Measurements from ENCODE around the gene RCC2. TPM values are rescaled to one million over a fixed set of nuclear protein-coding genes. Genes with fewer than 3 reads are reported as not detected.

The RCC2 gene
- 24.0 and 24.2 TPM in 2 replicates for total RNA-seq (2012; rRNA removed)
- 38.9 and 43.5 TPM in 2 replicates for polyA plus RNA-seq (2012; rRNA removed)
- polyA plus RNA-seq (2012; cell fraction: cytosol; rRNA removed) = 33.7 and 55.9 TPM in 2 replicates
- polyA plus RNA-seq (2012; cell fraction: nucleus; rRNA removed; ENCODE audit: low replicate concordance) = 83.0 and 140 TPM in 2 replicates
- Bru-seq, nascent RNA = percentile 85 among the genes with signal in this experiment
- BruChase-seq, experiment 1, labeled RNA remaining after a 6-hour chase = percentile 89 among the genes with signal in this experiment
- percentile 93 among the genes with signal in this experiment for BruChase-seq, experiment 2, labeled RNA remaining after a 2-hour chase
- long read RNA-seq, full-length matches to known transcripts = 2 of 22 reads
- long read RNA-seq, partial matches to known transcripts = 0 of 22 reads
- long read RNA-seq, other reads (novel, unspliced or antisense) = 20 of 22 reads

DNA sequence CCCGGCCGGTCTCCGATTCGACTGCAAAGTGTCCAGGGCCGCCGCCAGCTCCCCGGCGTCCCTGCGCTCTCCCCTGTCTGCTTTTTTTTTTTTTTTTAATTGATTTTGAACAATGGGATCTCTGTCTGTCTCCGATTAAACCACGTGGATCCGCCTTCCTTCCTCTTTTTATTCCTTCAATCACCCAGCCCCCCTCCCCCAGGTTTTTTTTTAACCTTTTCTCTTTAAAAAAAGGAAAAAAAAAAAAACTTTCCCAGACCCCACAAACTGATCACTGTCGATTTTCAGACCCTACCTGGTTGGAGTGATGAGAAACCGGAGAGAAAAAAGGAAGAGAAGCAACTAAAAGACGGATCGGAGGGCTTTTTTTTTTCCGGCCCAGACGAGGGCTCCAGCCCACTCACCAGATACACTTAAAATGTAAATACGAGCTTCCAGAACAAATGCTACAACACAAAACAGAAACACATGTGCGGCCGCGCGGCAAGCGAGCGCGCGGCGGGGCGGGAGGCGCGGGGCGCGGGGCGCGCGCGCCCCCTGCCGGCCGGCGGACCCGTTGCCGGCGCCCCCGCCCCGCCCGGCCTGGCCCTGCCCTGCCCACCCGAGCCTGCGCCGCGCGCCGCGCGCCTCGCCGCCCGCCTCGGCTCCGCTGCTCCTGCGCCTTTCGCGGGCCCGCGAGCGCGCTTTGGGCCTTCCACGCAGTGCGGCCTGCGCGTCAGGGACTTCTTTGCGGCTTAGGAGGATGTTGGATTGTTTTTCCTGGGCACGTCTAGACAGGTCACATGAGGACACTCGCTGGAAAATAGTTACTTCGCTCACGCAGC lies at the start of gene RCC2:
Gene RCC2 (minus strand): TSS at position 428 of the 824 bp plus-strand sequence. CDS start 1,163 bp downstream, outside the sequence.
- Histone ChIP-seq H3K27ac (ENCODE audit: insufficient read depth, low read length) (peak within 1 kb of the TSS; percentile 92), H4K91ac (ENCODE audit: insufficient read depth, low read depth, low read length) (peak within 1 kb of the TSS; percentile 74), H3K18ac (ENCODE audit: low read depth, low read length) (peak within 1 kb of the TSS; percentile 43), H2BK20ac (ENCODE audit: low read depth, low read length) (peak within 1 kb of the TSS; percentile 32; the same call in 1 of the 2 replicates), H3K4ac (ENCODE audit: low read depth, low read length) (peak within 1 kb of the TSS; percentile 89), H4K8ac (ENCODE audit: low read depth in 2 of 2, low read length in 2 of 2) (peak within 1 kb of the TSS; percentile 91 to 92), H3K14ac (replicated peaks; ENCODE audit: low read depth, low read length) (peak within 1 kb of the TSS; percentile 97), H3K56ac (ENCODE audit: extremely low read depth, insufficient read depth, low read length) (peak within 1 kb of the TSS; percentile 91), H2BK15ac (ENCODE audit: low read depth, low read length) (peak within 1 kb of the TSS; percentile 92; the same call in 2 of the 3 replicates), H3K9ac (ENCODE audit: low read depth, low read length) (peak within 1 kb of the TSS; percentile 90), H3K23ac (ENCODE audit: low read depth, low read length) (peak within 1 kb of the TSS; percentile 91), H4K5ac (ENCODE audit: low read depth, low read length) (peak within 1 kb of the TSS; percentile 76), H3K27me3 (ENCODE audit: control insufficient read depth, insufficient read depth, low read length) (no peaks in the 10 kb centered on the region), H3K4me3 (ENCODE audit: insufficient read depth, low read depth, low read length) (peak within 1 kb of the TSS; percentile 90), H3K9me3 (ENCODE audit: control insufficient read depth, insufficient read depth, low read length) (no peaks in the 10 kb centered on the region), H2AFZ (replicated peaks; ENCODE audit: low read length, poor library complexity) (peak within 1 kb of the TSS; percentile 93), H2BK5ac (ENCODE audit: low read depth, low read length, poor library complexity, severe bottlenecking) (peak within 1 kb of the TSS; percentile 90), H2AK9ac (replicated peaks; ENCODE audit: low read depth, low read length, poor library complexity) (peak within 1 kb of the TSS; percentile 71), H2BK120ac (ENCODE audit: low read depth, low read length) (peak within 1 kb of the TSS; percentile 81), H3K9me1 (ENCODE audit: insufficient read depth, low read length) (peaks cover 8% of the 10 kb centered on the region; the same call in 1 of the 2 replicates), H3K36me3 (ENCODE audit: control insufficient read depth, insufficient read depth, low read length) (peaks cover 9% of the 10 kb centered on the region), H3K4me2 (ENCODE audit: low read depth, low read length) (peak within 1 kb of the TSS; percentile 79), H4K20me1 (ENCODE audit: insufficient read depth, low read length) (peaks cover 23% of the 10 kb centered on the region), H2AK5ac (ENCODE audit: low read depth, low read length) (peak within 1 kb of the TSS; percentile 73; the same call in 1 of the 2 replicates), H3K4me1 (ENCODE audit: control insufficient read depth, insufficient read depth, low read length) (peaks cover 22% of the 10 kb centered on the region), H3K79me1 (ENCODE audit: low read depth in 1 of 2, low read length in 2 of 2) (peaks cover 8 to 32% of the 10 kb centered on the region in 2 experiments)
- intact Hi-C loops (cut with micrococcal nuclease) = loop anchor here (5.0 kb wide), 1 partner anchor 168 kb away; no protein-coding TSS in a partner anchor
- 2% methylated on average over 28 of the region's 75 CpGs; no CpG with 5 or more reads in 1 of the 2 experiments for WGBS, 2 experiments (ENCODE audit: extremely low coverage in 2 of 2, insufficient read length in 1 of 2)
- DNase-seq (peak; percentile 80), ATAC-seq (ENCODE audit: low read depth) (peak; percentile 77)
- BruUV-seq (replicated peaks) = no TSS peak
- CTCF ChIA-PET = interaction anchor here (0.6 to 0.7 kb wide), 3 partner anchors 15 to 1733 kb away, joined by 3 to 5 read pairs (median 4); no protein-coding TSS in a partner anchor
- dilution Hi-C loops (cut with HindIII; ENCODE audit: low sequenced_read_pairs, unreplicated experiment) = no loop called here
- POLR2A ChIA-PET (ENCODE audit: unreplicated experiment) = interaction anchor here (0.6 to 0.7 kb wide), 3 partner anchors 45 to 245 kb away, joined by 3 to 7 read pairs (median 3); no protein-coding TSS in a partner anchor
- in situ Hi-C loops (cut with MboI; ENCODE audit: low sequenced_read_pairs) = no loop called here
- TF ChIP-seq MAFK (IDR thresholded peaks at IDR 0.05; ENCODE audit: low read depth, low read length) = no peak
- no peak for TF ChIP-seq NFE2L2 (IDR thresholded peaks at IDR 0.05; ENCODE audit: low read depth, low read length)
- TF ChIP-seq RFX5 (IDR thresholded peaks at IDR 0.05; ENCODE audit: low read depth, low read length) = no peak
- TF ChIP-seq, protein P1, sequence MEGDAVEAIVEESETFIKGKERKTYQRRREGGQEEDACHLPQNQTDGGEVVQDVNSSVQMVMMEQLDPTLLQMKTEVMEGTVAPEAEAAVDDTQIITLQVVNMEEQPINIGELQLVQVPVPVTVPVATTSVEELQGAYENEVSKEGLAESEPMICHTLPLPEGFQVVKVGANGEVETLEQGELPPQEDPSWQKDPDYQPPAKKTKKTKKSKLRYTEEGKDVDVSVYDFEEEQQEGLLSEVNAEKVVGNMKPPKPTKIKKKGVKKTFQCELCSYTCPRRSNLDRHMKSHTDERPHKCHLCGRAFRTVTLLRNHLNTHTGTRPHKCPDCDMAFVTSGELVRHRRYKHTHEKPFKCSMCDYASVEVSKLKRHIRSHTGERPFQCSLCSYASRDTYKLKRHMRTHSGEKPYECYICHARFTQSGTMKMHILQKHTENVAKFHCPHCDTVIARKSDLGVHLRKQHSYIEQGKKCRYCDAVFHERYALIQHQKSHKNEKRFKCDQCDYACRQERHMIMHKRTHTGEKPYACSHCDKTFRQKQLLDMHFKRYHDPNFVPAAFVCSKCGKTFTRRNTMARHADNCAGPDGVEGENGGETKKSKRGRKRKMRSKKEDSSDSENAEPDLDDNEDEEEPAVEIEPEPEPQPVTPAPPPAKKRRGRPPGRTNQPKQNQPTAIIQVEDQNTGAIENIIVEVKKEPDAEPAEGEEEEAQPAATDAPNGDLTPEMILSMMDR (conservative IDR thresholded peaks at IDR 0.05; ENCODE audit: low read depth, low read length) = peak; percentile 35
- TF ChIP-seq CEBPB (IDR thresholded peaks at IDR 0.05; ENCODE audit: low read depth, low read length) = no peak
- TF ChIP-seq BHLHE40 (IDR thresholded peaks at IDR 0.05; ENCODE audit: low read depth, low read length) = no peak; the same call in 1 of the 2 replicates
- peak; percentile 55; the same call in 1 of the 2 replicates for TF ChIP-seq MAZ (IDR thresholded peaks at IDR 0.05; ENCODE audit: borderline replicate concordance, low read depth, low read length)
- no peak; the same call in 1 of the 2 replicates for TF ChIP-seq SMC3 (IDR thresholded peaks at IDR 0.05; ENCODE audit: low read depth, low read length)
- TF ChIP-seq, protein P2, sequence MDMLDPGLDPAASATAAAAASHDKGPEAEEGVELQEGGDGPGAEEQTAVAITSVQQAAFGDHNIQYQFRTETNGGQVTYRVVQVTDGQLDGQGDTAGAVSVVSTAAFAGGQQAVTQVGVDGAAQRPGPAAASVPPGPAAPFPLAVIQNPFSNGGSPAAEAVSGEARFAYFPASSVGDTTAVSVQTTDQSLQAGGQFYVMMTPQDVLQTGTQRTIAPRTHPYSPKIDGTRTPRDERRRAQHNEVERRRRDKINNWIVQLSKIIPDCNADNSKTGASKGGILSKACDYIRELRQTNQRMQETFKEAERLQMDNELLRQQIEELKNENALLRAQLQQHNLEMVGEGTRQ (IDR thresholded peaks at IDR 0.05; ENCODE audit: low read depth, low read length) = peak; percentile 56; the same call in 1 of the 2 replicates
- TF ChIP-seq, protein P3, sequence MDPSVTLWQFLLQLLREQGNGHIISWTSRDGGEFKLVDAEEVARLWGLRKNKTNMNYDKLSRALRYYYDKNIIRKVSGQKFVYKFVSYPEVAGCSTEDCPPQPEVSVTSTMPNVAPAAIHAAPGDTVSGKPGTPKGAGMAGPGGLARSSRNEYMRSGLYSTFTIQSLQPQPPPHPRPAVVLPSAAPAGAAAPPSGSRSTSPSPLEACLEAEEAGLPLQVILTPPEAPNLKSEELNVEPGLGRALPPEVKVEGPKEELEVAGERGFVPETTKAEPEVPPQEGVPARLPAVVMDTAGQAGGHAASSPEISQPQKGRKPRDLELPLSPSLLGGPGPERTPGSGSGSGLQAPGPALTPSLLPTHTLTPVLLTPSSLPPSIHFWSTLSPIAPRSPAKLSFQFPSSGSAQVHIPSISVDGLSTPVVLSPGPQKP (IDR thresholded peaks at IDR 0.05; ENCODE audit: borderline replicate concordance, low read depth, low read length) = no peak
